Measurements from ENCODE around the gene ACADS. TPM values are rescaled to one million over a fixed set of nuclear protein-coding genes. Genes with fewer than 3 reads are reported as not detected.

The ACADS gene
- total RNA-seq, 1 donor, result 10.5 TPM

DNA sequence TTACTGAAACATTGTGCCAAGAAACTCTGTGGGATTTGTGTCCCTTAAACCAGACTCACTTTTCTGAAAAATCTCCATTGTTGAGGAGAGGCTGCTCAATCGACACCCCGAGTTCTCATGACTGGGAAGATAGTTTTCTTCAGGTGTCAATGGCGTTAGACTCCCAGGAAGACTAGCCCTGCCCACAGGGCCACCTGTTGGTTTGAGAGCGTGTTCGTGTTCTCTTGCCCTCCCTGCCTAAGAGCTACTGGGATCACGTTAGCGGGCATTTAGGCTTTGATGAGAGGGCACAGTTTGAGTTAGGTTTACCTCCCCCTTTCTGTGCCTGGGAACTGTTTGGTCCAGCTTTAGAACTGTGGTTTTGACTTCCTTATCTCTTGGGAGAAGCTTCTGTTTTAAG lies 26.1 kb upstream of the ACADS start:
- Histone ChIP-seq H3K36me3 (ENCODE audit: insufficient read depth, low read length) (peaks cover 72% of the 10 kb centered on the region), H3K4me2 (ENCODE audit: insufficient read depth, low read length) (no peak overlapping the region), H3K4me1 (ENCODE audit: insufficient read depth, low read length) (no peaks in the 10 kb centered on the region), H3K27ac (ENCODE audit: low read depth, low read length) (no peak overlapping the region), H3K4me3 (ENCODE audit: insufficient read depth, low read length) (no peak overlapping the region), H3K27me3 (ENCODE audit: insufficient read depth, low read length) (no peaks in the 10 kb centered on the region), H4K20me1 (ENCODE audit: insufficient read depth, low read length) (peaks cover 8% of the 10 kb centered on the region), H3K79me2 (ENCODE audit: insufficient read depth, low read length) (peaks cover 17% of the 10 kb centered on the region), H3K9me3 (ENCODE audit: low read depth, low read length) (no peaks in the 10 kb centered on the region), H2AFZ (ENCODE audit: low read length) (no peak overlapping the region)
- no peak for DNase-seq (ENCODE audit: insufficient read length, low spot score, missing footprints)
- TF ChIP-seq, protein P1, sequence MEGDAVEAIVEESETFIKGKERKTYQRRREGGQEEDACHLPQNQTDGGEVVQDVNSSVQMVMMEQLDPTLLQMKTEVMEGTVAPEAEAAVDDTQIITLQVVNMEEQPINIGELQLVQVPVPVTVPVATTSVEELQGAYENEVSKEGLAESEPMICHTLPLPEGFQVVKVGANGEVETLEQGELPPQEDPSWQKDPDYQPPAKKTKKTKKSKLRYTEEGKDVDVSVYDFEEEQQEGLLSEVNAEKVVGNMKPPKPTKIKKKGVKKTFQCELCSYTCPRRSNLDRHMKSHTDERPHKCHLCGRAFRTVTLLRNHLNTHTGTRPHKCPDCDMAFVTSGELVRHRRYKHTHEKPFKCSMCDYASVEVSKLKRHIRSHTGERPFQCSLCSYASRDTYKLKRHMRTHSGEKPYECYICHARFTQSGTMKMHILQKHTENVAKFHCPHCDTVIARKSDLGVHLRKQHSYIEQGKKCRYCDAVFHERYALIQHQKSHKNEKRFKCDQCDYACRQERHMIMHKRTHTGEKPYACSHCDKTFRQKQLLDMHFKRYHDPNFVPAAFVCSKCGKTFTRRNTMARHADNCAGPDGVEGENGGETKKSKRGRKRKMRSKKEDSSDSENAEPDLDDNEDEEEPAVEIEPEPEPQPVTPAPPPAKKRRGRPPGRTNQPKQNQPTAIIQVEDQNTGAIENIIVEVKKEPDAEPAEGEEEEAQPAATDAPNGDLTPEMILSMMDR (IDR thresholded peaks at IDR 0.05; ENCODE audit: extremely low read depth, low read depth, low read length), result no peak

DNA sequence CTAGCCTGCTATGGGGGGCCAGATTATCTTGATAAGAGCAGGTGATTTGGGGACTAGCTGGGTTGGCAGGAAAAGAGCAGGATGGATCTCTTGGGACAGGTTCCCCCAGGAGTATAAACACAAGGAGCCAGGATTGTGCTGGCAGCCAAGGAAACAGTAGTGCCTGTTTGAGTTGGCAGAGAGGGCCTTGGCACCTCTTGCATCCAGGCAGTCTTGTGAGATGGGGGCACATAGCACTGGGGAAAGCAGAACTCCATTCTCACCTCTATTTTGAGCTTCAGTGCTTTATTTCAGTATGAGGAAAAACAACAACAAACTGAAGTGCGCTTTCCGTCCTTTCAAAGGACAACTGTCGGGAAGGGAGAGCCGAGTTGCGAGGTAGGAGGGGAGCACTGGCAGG lies 24.7 kb upstream of the ACADS start:
- Histone ChIP-seq H3K36me3 (ENCODE audit: insufficient read depth, low read length) (peaks cover 65% of the 10 kb centered on the region), H3K79me2 (ENCODE audit: insufficient read depth, low read length) (peaks cover 7% of the 10 kb centered on the region), H3K27ac (ENCODE audit: low read depth, low read length) (no peak overlapping the region), H2AFZ (ENCODE audit: low read length) (no peak overlapping the region), H4K20me1 (ENCODE audit: insufficient read depth, low read length) (peaks cover 5% of the 10 kb centered on the region), H3K4me2 (ENCODE audit: insufficient read depth, low read length) (no peak overlapping the region), H3K4me3 (ENCODE audit: insufficient read depth, low read length) (no peak overlapping the region), H3K27me3 (ENCODE audit: insufficient read depth, low read length) (no peaks in the 10 kb centered on the region), H3K4me1 (ENCODE audit: insufficient read depth, low read length) (no peaks in the 10 kb centered on the region), H3K9me3 (ENCODE audit: low read depth, low read length) (no peaks in the 10 kb centered on the region)
- no peak for DNase-seq (ENCODE audit: insufficient read length, low spot score, missing footprints)
- TF ChIP-seq, protein P1 (IDR thresholded peaks at IDR 0.05; ENCODE audit: extremely low read depth, low read depth, low read length), result no peak

DNA sequence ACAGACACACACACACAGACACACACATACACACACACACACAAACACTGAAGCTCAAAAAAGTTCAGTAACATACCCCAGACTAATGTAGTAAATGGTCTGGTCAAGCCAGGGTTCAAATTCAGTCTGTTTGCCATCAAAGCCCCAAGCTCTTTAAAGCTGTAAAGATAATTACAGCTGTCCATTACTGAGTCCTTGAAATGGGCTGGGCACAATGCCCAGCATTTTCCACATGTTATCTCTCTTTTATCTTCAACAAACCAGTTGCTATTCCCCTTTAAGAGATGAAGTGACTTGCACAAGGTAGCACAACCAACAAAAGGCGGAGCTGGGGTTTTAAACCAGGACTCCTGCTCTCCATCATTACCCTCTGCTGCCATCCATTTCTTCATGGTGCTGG lies 23.0 kb upstream of the ACADS start:
- H3K27ac ChIP-seq (ENCODE audit: low read depth, low read length), result no peak overlapping the region
- H3K4me2 ChIP-seq (ENCODE audit: insufficient read depth, low read length), result no peak overlapping the region
- no peaks in the 10 kb centered on the region for H3K9me3 ChIP-seq (ENCODE audit: low read depth, low read length)
- H4K20me1 ChIP-seq (ENCODE audit: insufficient read depth, low read length), result peaks cover 5% of the 10 kb centered on the region
- no peak overlapping the region for H3K4me3 ChIP-seq (ENCODE audit: insufficient read depth, low read length)
- TF ChIP-seq, protein P1 (IDR thresholded peaks at IDR 0.05; ENCODE audit: extremely low read depth, low read depth, low read length), result no peak
- H3K27me3 ChIP-seq (ENCODE audit: insufficient read depth, low read length), result no peaks in the 10 kb centered on the region
- H3K79me2 ChIP-seq (ENCODE audit: insufficient read depth, low read length), result peaks cover 7% of the 10 kb centered on the region
- H2AFZ ChIP-seq (ENCODE audit: low read length), result no peak overlapping the region
- peaks cover 47% of the 10 kb centered on the region for H3K36me3 ChIP-seq (ENCODE audit: insufficient read depth, low read length)
- no peaks in the 10 kb centered on the region for H3K4me1 ChIP-seq (ENCODE audit: insufficient read depth, low read length)
- DNase-seq (ENCODE audit: insufficient read length, low spot score, missing footprints), result no peak

DNA sequence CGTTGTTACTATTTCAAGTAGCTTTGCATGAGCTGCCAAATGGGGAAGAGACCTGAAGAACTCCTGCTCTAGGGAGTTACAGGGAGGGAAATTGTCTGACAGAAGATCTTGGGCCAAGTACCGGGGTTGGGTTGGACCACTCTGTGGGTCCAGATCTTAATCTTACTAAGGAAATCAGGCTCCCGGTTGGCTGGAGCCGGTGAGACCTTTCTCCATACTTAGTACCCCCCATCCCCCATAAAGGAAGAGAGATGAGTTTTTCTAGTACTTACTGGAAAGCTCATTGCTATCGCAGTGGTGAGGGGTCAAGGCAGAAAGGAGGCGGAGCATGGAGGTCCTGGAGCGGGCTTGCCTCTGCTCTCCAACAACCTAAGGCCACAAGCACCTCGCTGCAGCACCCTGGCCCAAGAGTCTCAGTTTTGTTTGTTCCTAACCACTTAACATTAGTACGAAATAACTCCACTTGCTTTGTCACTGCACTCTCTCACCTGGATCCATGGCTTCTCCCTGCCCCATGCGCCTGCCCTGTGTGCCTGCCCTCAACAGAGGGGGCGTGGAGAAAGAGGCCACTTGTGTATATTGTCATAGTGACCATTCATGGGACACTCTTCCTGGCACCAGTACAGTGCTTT lies 22.2 kb upstream of the ACADS start:
- Histone ChIP-seq H3K79me2 (ENCODE audit: insufficient read depth, low read length) (peaks cover 4% of the 10 kb centered on the region), H2AFZ (ENCODE audit: low read length) (no peak overlapping the region), H3K4me3 (ENCODE audit: insufficient read depth, low read length) (no peak overlapping the region), H3K4me2 (ENCODE audit: insufficient read depth, low read length) (no peak overlapping the region), H3K36me3 (ENCODE audit: insufficient read depth, low read length) (peaks cover 43% of the 10 kb centered on the region), H3K9me3 (ENCODE audit: low read depth, low read length) (no peaks in the 10 kb centered on the region), H3K4me1 (ENCODE audit: insufficient read depth, low read length) (no peaks in the 10 kb centered on the region), H3K27me3 (ENCODE audit: insufficient read depth, low read length) (no peaks in the 10 kb centered on the region), H4K20me1 (ENCODE audit: insufficient read depth, low read length) (peaks cover 5% of the 10 kb centered on the region), H3K27ac (ENCODE audit: low read depth, low read length) (no peak overlapping the region)
- TF ChIP-seq, protein P1 (IDR thresholded peaks at IDR 0.05; ENCODE audit: extremely low read depth, low read depth, low read length), result no peak
- DNase-seq (ENCODE audit: insufficient read length, low spot score, missing footprints), result no peak
